GM23338 (cell line): Measurements from ENCODE around the gene CENPA. TPM values are rescaled to one million over a fixed set of nuclear protein-coding genes. Genes with fewer than 3 reads are reported as not detected.

Source experiments
- ATAC-seq: fragments of 200-7000 bp; cut with Tn5 transposase; 3 replicates; pipeline ENCODE4 v1.9.1; 2020
- DNase-seq: peaks from one replicate; pipeline ENCODE4 v3.0.0-alpha.2; 2015; ENCODE audit warnings: low spot score
- H2AFZ ChIP-seq: fragments of 200-600 bp; sonication (generic); 2 replicates; pipeline ENCODE4 v1.8.0; 2016; ENCODE audit warnings: antibody characterized with exemption, mild to moderate bottlenecking, moderate library complexity
- H3F3A ChIP-seq: fragments of 200-600 bp; sonication (generic); replicated peaks from 2 replicates; pipeline ENCODE4 v1.8.0; 2017; ENCODE audit warnings: antibody characterized with exemption, mixed run types, low read depth
- H3K27ac ChIP-seq: fragments of 200-600 bp; sonication (generic); 2 replicates; pipeline ENCODE4 v1.6.1; 2016; ENCODE audit warnings: low read depth
- H3K27me3 ChIP-seq: fragments of 200-600 bp; sonication (generic); 2 replicates; pipeline ENCODE4 v1.8.0; 2016; ENCODE audit warnings: mild to moderate bottlenecking, mixed run types, moderate library complexity; ENCODE audit not compliant: insufficient read depth
- H3K36me3 ChIP-seq: fragments of 200-600 bp; sonication (generic); 2 replicates; pipeline ENCODE4 v1.8.0; 2016; ENCODE audit warnings: mild to moderate bottlenecking; ENCODE audit not compliant: insufficient read depth
- H3K4me1 ChIP-seq: fragments of 200-600 bp; sonication (generic); 2 replicates; pipeline ENCODE4 v1.8.0; 2016; ENCODE audit warnings: mild to moderate bottlenecking, moderate library complexity; ENCODE audit not compliant: insufficient read depth
- H3K4me2 ChIP-seq: fragments of 200-600 bp; sonication (generic); 2 replicates; pipeline ENCODE4 v1.7.1; 2017; ENCODE audit warnings: mixed run types
- H3K4me3 ChIP-seq: fragments of 200-600 bp; sonication (generic); 2 replicates; pipeline ENCODE4 v1.6.1; 2016; ENCODE audit warnings: mixed run types
- H3K79me2 ChIP-seq: fragments of 200-600 bp; sonication (generic); replicated peaks from 2 replicates; pipeline ENCODE4 v1.8.0; 2017; ENCODE audit warnings: mild to moderate bottlenecking; ENCODE audit not compliant: insufficient read depth
- H3K9me2 ChIP-seq: fragments of 200-600 bp; sonication (generic); 2 replicates; pipeline ENCODE4 v1.8.0; 2017; ENCODE audit not compliant: insufficient read depth
- H4K20me1 ChIP-seq: fragments of 200-600 bp; sonication (generic); replicated peaks from 2 replicates; pipeline ENCODE4 v1.8.0; 2017; ENCODE audit warnings: mild to moderate bottlenecking; ENCODE audit not compliant: insufficient read depth
- H3K27ac Mint-ChIP-seq: 2 replicates; pipeline ENCODE4 v1.8.0; 2020; ENCODE audit warnings: inconsistent platforms, mild to moderate bottlenecking, moderate library complexity, mixed read lengths
- H3K27me3 Mint-ChIP-seq: 3 replicates; pipeline ENCODE4 v1.8.0; 2022; ENCODE audit warnings: low read depth, mild to moderate bottlenecking, moderate library complexity, mixed read lengths, inconsistent platforms; ENCODE audit not compliant: insufficient read depth, poor library complexity
- H3K36me3 Mint-ChIP-seq: 3 replicates; pipeline ENCODE4 v1.8.0; 2021; ENCODE audit warnings: low read depth, mild to moderate bottlenecking, inconsistent platforms, moderate library complexity, mixed read lengths
- H3K4me1 Mint-ChIP-seq: 3 replicates; pipeline ENCODE4 v1.8.0; 2020; ENCODE audit warnings: mild to moderate bottlenecking, inconsistent platforms, mixed read lengths
- H3K4me3 Mint-ChIP-seq: 3 replicates; pipeline ENCODE4 v1.8.0; 2021; ENCODE audit warnings: moderate library complexity, mild to moderate bottlenecking, inconsistent platforms, mixed read lengths
- H3K9me3 Mint-ChIP-seq: 3 replicates; pipeline ENCODE4 v1.8.0; 2020; ENCODE audit warnings: moderate library complexity, mild to moderate bottlenecking, inconsistent platforms, mixed read lengths
- CREB1 ChIP-seq: fragments of 250-450 bp; sonication (Bioruptor Pico); IDR thresholded peaks from 2 replicates; pipeline ENCODE4 v1.5.0; 2020; ENCODE audit warnings: low read depth, mild to moderate bottlenecking, moderate library complexity
- CTCF ChIP-seq, 2 experiments: fragments of 200-600 bp in 1 of 2; sonication (generic) in 1 of 2; conservative IDR thresholded peaks; 2 replicates each; pipeline versions ENCODE4 v1.5.1 to v1.6.1; 2016 to 2017; ENCODE audit warnings: antibody characterized with exemption in 2 of 2, low read depth in 2 of 2, mild to moderate bottlenecking in 2 of 2, moderate library complexity in 1 of 2
- ETS1 ChIP-seq: IDR thresholded peaks from 2 replicates; pipeline ENCODE4 v1.6.1; 2016; ENCODE audit warnings: antibody characterized with exemption
- EZH2 ChIP-seq: fragments of 200-600 bp; sonication (generic); IDR thresholded peaks from one replicate; pipeline ENCODE4 v1.8.0; 2017; ENCODE audit warnings: antibody characterized with exemption, mild to moderate bottlenecking, low read depth; ENCODE audit not compliant: unreplicated experiment
- EZH2phosphoT487 ChIP-seq: fragments of 200-600 bp; sonication (generic); IDR thresholded peaks from one replicate; pipeline ENCODE4 v1.8.1; 2018; ENCODE audit warnings: antibody characterized with exemption; ENCODE audit not compliant: unreplicated experiment
- JUNB ChIP-seq: IDR thresholded peaks from one replicate; pipeline ENCODE4 v1.6.1; 2016; ENCODE audit warnings: antibody characterized with exemption; ENCODE audit not compliant: unreplicated experiment
- NANOG ChIP-seq: IDR thresholded peaks from 2 replicates; pipeline ENCODE4 v1.6.1; 2016; ENCODE audit warnings: antibody characterized with exemption, borderline replicate concordance
- POLR2AphosphoS5 ChIP-seq: IDR thresholded peaks from 2 replicates; pipeline ENCODE4 v1.6.1; 2016; ENCODE audit warnings: antibody characterized with exemption, low read depth
- REST ChIP-seq: IDR thresholded peaks from one replicate; pipeline ENCODE4 v1.6.1; 2018; ENCODE audit warnings: antibody characterized with exemption; ENCODE audit not compliant: unreplicated experiment
- STAT1 ChIP-seq: IDR thresholded peaks from one replicate; pipeline ENCODE4 v1.6.1; 2016; ENCODE audit warnings: antibody characterized with exemption; ENCODE audit not compliant: unreplicated experiment
- ZNF114 ChIP-seq: fragments of 250-450 bp; sonication (Bioruptor Pico); IDR thresholded peaks from 2 replicates; pipeline ENCODE4 v1.5.0; 2020; ENCODE audit warnings: mild to moderate bottlenecking, moderate library complexity
- ZNF331 ChIP-seq: fragments of 250-450 bp; sonication (Bioruptor Pico); IDR thresholded peaks from 2 replicates; pipeline ENCODE4 v1.5.0; 2020; ENCODE audit warnings: low read depth, mild to moderate bottlenecking, moderate library complexity
- ZNF462 ChIP-seq: fragments of 250-450 bp; sonication (Bioruptor Pico); IDR thresholded peaks from 2 replicates; pipeline ENCODE4 v1.5.0; 2020; ENCODE audit warnings: mild to moderate bottlenecking, moderate library complexity
- polyA plus RNA-seq: library from polyadenylated mRNA; unstranded; fragments of >200 nt; fragmentation: Nextera tagmentation; extraction: Ambion mirVana; gene quantifications from 2 replicates; pipeline ENCODE4 v1.2.1, GENCODE V29; 2016
- total RNA-seq: library from RNA; depleted of rRNA; stranded (reverse); fragments of >200 nt; shearing (Covaris generic); gene quantifications from 2 replicates; pipeline ENCODE4 v1.2.3, GENCODE V29; 2014

The CENPA gene
- total and polyA plus RNA-seq, 2 experiments from 2014 or later, result 16.8 to 24.2 TPM

GRCh38 chr2:26801796-26802195, 15.9 kb downstream of the CENPA start:
- peaks cover 3% of the 10 kb centered on the region; the same call in 1 of the 2 replicates for H3K9me2 ChIP-seq
- peaks cover 14% of the 10 kb centered on the region; the same call in 2 of the 3 replicates for H3K36me3 Mint-ChIP-seq
- no peak overlapping the region for H3K4me2 ChIP-seq
- H3K79me2 ChIP-seq, result no peaks in the 10 kb centered on the region
- H3K27me3 ChIP-seq, result no peaks in the 10 kb centered on the region
- peaks cover 1% of the 10 kb centered on the region for H3K27me3 Mint-ChIP-seq
- H3K4me3 ChIP-seq, result no peak overlapping the region
- TF ChIP-seq POLR2AphosphoS5, result no peak
- TF ChIP-seq CREB1 (CRISPR knock-in tag), result no peak
- no peak for TF ChIP-seq ZNF462 (CRISPR knock-in tag)
- TF ChIP-seq EZH2, result no peak
- no peak for TF ChIP-seq STAT1
- TF ChIP-seq CTCF (conservative IDR thresholded peaks at IDR 0.05; ENCODE audit: low read depth in 2 of 2), result no peak
- TF ChIP-seq EZH2phosphoT487, result no peak
- no peak for TF ChIP-seq ETS1
- no peak for TF ChIP-seq ZNF114
- TF ChIP-seq REST, result no peak
- TF ChIP-seq ZNF331 (CRISPR knock-in tag), result no peak
- TF ChIP-seq JUNB, result no peak
- TF ChIP-seq NANOG, result no peak
- no peaks in the 10 kb centered on the region for H3F3A ChIP-seq
- H3K4me1 ChIP-seq, result no peaks in the 10 kb centered on the region
- H3K27ac ChIP-seq, result no peak overlapping the region
- no peak overlapping the region for H3K4me3 Mint-ChIP-seq
- H4K20me1 ChIP-seq, result no peaks in the 10 kb centered on the region
- DNase-seq (no peak), ATAC-seq (no peak)
- peaks cover 5% of the 10 kb centered on the region for H3K36me3 ChIP-seq
- no peaks in the 10 kb centered on the region for H3K9me3 Mint-ChIP-seq
- no peak overlapping the region for H3K27ac Mint-ChIP-seq
- no peak overlapping the region for H2AFZ ChIP-seq
- H3K4me1 Mint-ChIP-seq, result no peaks in the 10 kb centered on the region
